NCI-H187 treated with DMSO at 0.1 percent for 48 hours (cell line): ENCODE results near the gene TOM1L1.

Experiments used
- DNase-seq: peaks from one replicate; lab custom pipeline; 2025; lab: John Stamatoyannopoulos, UW

The TOM1L1 gene

GRCh38 chr17:54947396-54947795, 46.7 kb downstream of the TOM1L1 start:
- no peak for DNase-seq

GRCh38 chr17:54948380-54948779, 47.7 kb downstream of the TOM1L1 start:
- no peak for DNase-seq

- no peak for DNase-seq
Measured at GRCh38 chr17:54950116-54950515, 49.5 kb downstream of the TOM1L1 start.

GRCh38 chr17:54951286-54951685, 50.6 kb downstream of the TOM1L1 start:
- DNase-seq, result no peak

- peak; percentile 69 for DNase-seq
Measured at GRCh38 chr17:54956791-54957190, 56.1 kb downstream of the TOM1L1 start.

- no peak for DNase-seq
Measured at GRCh38 chr17:54967621-54968261, 67.1 kb downstream of the TOM1L1 start.

- DNase-seq, result peak; percentile 84
Measured at GRCh38 chr17:54968262-54968987, 67.8 kb downstream of the TOM1L1 start, which contains the start of the genes COX11 and STXBP4. Gene COX11 (minus strand): TSS chr17:54968654. CDS start chr17:54968646, 8 bp downstream. Gene STXBP4 (plus strand): TSS chr17:54968765. CDS start chr17:54986220, 17,455 bp downstream.

- no peak for DNase-seq
Measured at GRCh38 chr17:54968988-54969332, 68.3 kb downstream of the TOM1L1 start.

- DNase-seq, result no peak
Measured at GRCh38 chr17:54969658-54970572, 69.3 kb downstream of the TOM1L1 start.

- no peak for DNase-seq
Measured at GRCh38 chr17:54971147-54971546, 70.5 kb downstream of the TOM1L1 start.

GRCh38 chr17:54971901-54972300, 71.2 kb downstream of the TOM1L1 start:
- DNase-seq, result no peak

GRCh38 chr17:54972406-54973138, 71.9 kb downstream of the TOM1L1 start:
- no peak for DNase-seq

- DNase-seq, result no peak
Measured at GRCh38 chr17:54974759-54975158, 74.1 kb downstream of the TOM1L1 start.

- no peak for DNase-seq
Measured at GRCh38 chr17:54976316-54976715, 75.7 kb downstream of the TOM1L1 start.

GRCh38 chr17:54977744-54978143, 77.1 kb downstream of the TOM1L1 start:
- DNase-seq, result no peak

GRCh38 chr17:54979657-54980056, 79.0 kb downstream of the TOM1L1 start:
- no peak for DNase-seq

GRCh38 chr17:54980375-54980774, 79.7 kb downstream of the TOM1L1 start:
- DNase-seq, result no peak

- no peak for DNase-seq
Measured at GRCh38 chr17:54982399-54982798, 81.7 kb downstream of the TOM1L1 start.

GRCh38 chr17:54983260-54983659, 82.6 kb downstream of the TOM1L1 start:
- no peak for DNase-seq

GRCh38 chr17:54985476-54985875, 84.8 kb downstream of the TOM1L1 start:
- DNase-seq, result no peak

GRCh38 chr17:54990118-54990517, 89.5 kb downstream of the TOM1L1 start:
- no peak for DNase-seq

GRCh38 chr17:54991567-54991966, 90.9 kb downstream of the TOM1L1 start:
- DNase-seq, result no peak
